ENCODE measurements around the gene GPR22. TPM values are rescaled to one million over a fixed set of nuclear protein-coding genes. Genes with fewer than 3 reads are reported as not detected.

GPR22 gene
- total RNA-seq: 0.04 TPM
- polyA plus RNA-seq (ENCODE audit: insufficient read depth in 1 of 8, insufficient read length in 8 of 8, low replicate concordance in 1 of 8): under 1 TPM in 5 of 8 donors, not detected in 3; 0.10 to 0.15 (median 0.13) TPM
- long read RNA-seq, donor 1: 0 reads
- long read RNA-seq, donor 2: 0 reads
- long read RNA-seq, donor 3: 0 reads
- long read RNA-seq, donor 4: 0 reads
- long read RNA-seq, donor 5: 0 reads
- long read RNA-seq, donor 6: 0 reads
- long read RNA-seq, donor 7, partial matches to known transcripts: 0 of 1 reads
- long read RNA-seq, donor 7, other reads (novel, unspliced or antisense): 0 of 1 reads
- long read RNA-seq, donor 8: 0 reads
- long read RNA-seq, donor 9: 0 reads
- long read RNA-seq, donor 10, partial matches to known transcripts: 0 of 1 reads
- long read RNA-seq, donor 10, other reads (novel, unspliced or antisense): 0 of 1 reads
- long read RNA-seq, donor 11: 0 reads

GRCh38 chr7:107469929-107470328, at the start of gene GPR22:
GPR22 (plus strand) TSS chr7:107470057; CDS start chr7:107474061, 4,004 bp downstream.
- DNase-seq: no peak
- no peaks in the 10 kb centered on the region for H3K27me3 ChIP-seq (ENCODE audit: control insufficient read depth, insufficient read depth, low read length)
- no CpG with 5 or more reads among the region's 4 CpGs for WGBS (ENCODE audit: insufficient coverage)
- H3K4me3 ChIP-seq (ENCODE audit: low read length): no peak within 1 kb of the TSS
- no peak within 1 kb of the TSS for H3K27ac ChIP-seq (ENCODE audit: low read length)
- H3K9me3 ChIP-seq (replicated peaks; ENCODE audit: control insufficient read depth, low read depth, low read length): no peaks in the 10 kb centered on the region
- H3K4me1 ChIP-seq (ENCODE audit: control insufficient read depth, insufficient read depth, low read length): no peaks in the 10 kb centered on the region
- no peaks in the 10 kb centered on the region for H3K36me3 ChIP-seq (ENCODE audit: control insufficient read depth, insufficient read depth, low read length)

- H3K4me3 ChIP-seq (ENCODE audit: low read length): no peak overlapping the region
- no peaks in the 10 kb centered on the region for H3K9me3 ChIP-seq (replicated peaks; ENCODE audit: control insufficient read depth, low read depth, low read length)
- 59% methylated on average over 5 of the region's 5 CpGs for WGBS (ENCODE audit: insufficient coverage)
- H3K27me3 ChIP-seq (ENCODE audit: control insufficient read depth, insufficient read depth, low read length): no peaks in the 10 kb centered on the region
- no peaks in the 10 kb centered on the region for H3K4me1 ChIP-seq (ENCODE audit: control insufficient read depth, insufficient read depth, low read length)
- H3K36me3 ChIP-seq (ENCODE audit: control insufficient read depth, insufficient read depth, low read length): no peaks in the 10 kb centered on the region
- no peak overlapping the region for H3K27ac ChIP-seq (ENCODE audit: low read length)
- no peak for DNase-seq
These were observed 42.4 kb upstream of the GPR22 start for GRCh38 chr7:107427462-107427861.

GRCh38 chr7:107428642-107429041, 41.2 kb upstream of the GPR22 start:
- Histone ChIP-seq H3K27me3 (ENCODE audit: control insufficient read depth, insufficient read depth, low read length) (no peaks in the 10 kb centered on the region), H3K27ac (ENCODE audit: low read length) (no peak overlapping the region), H3K4me1 (ENCODE audit: control insufficient read depth, insufficient read depth, low read length) (no peaks in the 10 kb centered on the region), H3K36me3 (ENCODE audit: control insufficient read depth, insufficient read depth, low read length) (no peaks in the 10 kb centered on the region), H3K4me3 (ENCODE audit: low read length) (no peak overlapping the region), H3K9me3 (replicated peaks; ENCODE audit: control insufficient read depth, low read depth, low read length) (peaks cover 6% of the 10 kb centered on the region)
- no CpG with 5 or more reads among the region's 1 CpG for WGBS (ENCODE audit: insufficient coverage)
- no peak for DNase-seq

- no peaks in the 10 kb centered on the region for H3K4me1 ChIP-seq (ENCODE audit: control insufficient read depth, insufficient read depth, low read length)
- H3K4me3 ChIP-seq (ENCODE audit: low read length): no peak overlapping the region
- DNase-seq: no peak
- no peaks in the 10 kb centered on the region for H3K36me3 ChIP-seq (ENCODE audit: control insufficient read depth, insufficient read depth, low read length)
- no peak overlapping the region for H3K27ac ChIP-seq (ENCODE audit: low read length)
- no peaks in the 10 kb centered on the region for H3K27me3 ChIP-seq (ENCODE audit: control insufficient read depth, insufficient read depth, low read length)
- peaks cover 7% of the 10 kb centered on the region for H3K9me3 ChIP-seq (replicated peaks; ENCODE audit: control insufficient read depth, low read depth, low read length)
These were observed 39.8 kb upstream of the GPR22 start for GRCh38 chr7:107430057-107430456.

GRCh38 chr7:107432261-107432660, 37.6 kb upstream of the GPR22 start:
- Histone ChIP-seq H3K4me3 (ENCODE audit: low read length) (no peak overlapping the region), H3K27ac (ENCODE audit: low read length) (no peak overlapping the region), H3K36me3 (ENCODE audit: control insufficient read depth, insufficient read depth, low read length) (no peaks in the 10 kb centered on the region), H3K4me1 (ENCODE audit: control insufficient read depth, insufficient read depth, low read length) (no peaks in the 10 kb centered on the region), H3K27me3 (ENCODE audit: control insufficient read depth, insufficient read depth, low read length) (no peaks in the 10 kb centered on the region), H3K9me3 (replicated peaks; ENCODE audit: control insufficient read depth, low read depth, low read length) (peaks cover 7% of the 10 kb centered on the region)
- no CpG with 5 or more reads among the region's 1 CpG for WGBS (ENCODE audit: insufficient coverage)
- DNase-seq: no peak

GRCh38 chr7:107435749-107436148, 34.1 kb upstream of the GPR22 start:
- no peaks in the 10 kb centered on the region for H3K36me3 ChIP-seq (ENCODE audit: control insufficient read depth, insufficient read depth, low read length)
- no peak for DNase-seq
- H3K4me1 ChIP-seq (ENCODE audit: control insufficient read depth, insufficient read depth, low read length): no peaks in the 10 kb centered on the region
- peaks cover 7% of the 10 kb centered on the region for H3K9me3 ChIP-seq (replicated peaks; ENCODE audit: control insufficient read depth, low read depth, low read length)
- no peaks in the 10 kb centered on the region for H3K27me3 ChIP-seq (ENCODE audit: control insufficient read depth, insufficient read depth, low read length)
- H3K4me3 ChIP-seq (ENCODE audit: low read length): no peak overlapping the region
- no CpG with 5 or more reads among the region's 1 CpG for WGBS (ENCODE audit: insufficient coverage)
- H3K27ac ChIP-seq (ENCODE audit: low read length): no peak overlapping the region

GRCh38 chr7:107439025-107439424, 30.8 kb upstream of the GPR22 start:
- no peak for DNase-seq
- Histone ChIP-seq H3K9me3 (replicated peaks; ENCODE audit: control insufficient read depth, low read depth, low read length) (no peaks in the 10 kb centered on the region), H3K27ac (ENCODE audit: low read length) (no peak overlapping the region), H3K4me1 (ENCODE audit: control insufficient read depth, insufficient read depth, low read length) (no peaks in the 10 kb centered on the region), H3K27me3 (ENCODE audit: control insufficient read depth, insufficient read depth, low read length) (no peaks in the 10 kb centered on the region), H3K4me3 (ENCODE audit: low read length) (no peak overlapping the region), H3K36me3 (ENCODE audit: control insufficient read depth, insufficient read depth, low read length) (no peaks in the 10 kb centered on the region)
- 93% methylated on average over 3 of the region's 5 CpGs for WGBS (ENCODE audit: insufficient coverage)

GRCh38 chr7:107441581-107442422, 28.1 kb upstream of the GPR22 start:
- H3K36me3 ChIP-seq (ENCODE audit: control insufficient read depth, insufficient read depth, low read length): no peaks in the 10 kb centered on the region
- H3K27ac ChIP-seq (ENCODE audit: low read length): no peak overlapping the region
- no peaks in the 10 kb centered on the region for H3K27me3 ChIP-seq (ENCODE audit: control insufficient read depth, insufficient read depth, low read length)
- no peak overlapping the region for H3K4me3 ChIP-seq (ENCODE audit: low read length)
- no peaks in the 10 kb centered on the region for H3K9me3 ChIP-seq (replicated peaks; ENCODE audit: control insufficient read depth, low read depth, low read length)
- no peak for DNase-seq
- H3K4me1 ChIP-seq (ENCODE audit: control insufficient read depth, insufficient read depth, low read length): no peaks in the 10 kb centered on the region

- no peaks in the 10 kb centered on the region for H3K4me1 ChIP-seq (ENCODE audit: control insufficient read depth, insufficient read depth, low read length)
These were observed 27.2 kb upstream of the GPR22 start for GRCh38 chr7:107442678-107443077.

GRCh38 chr7:107446531-107446930, 23.3 kb upstream of the GPR22 start:
- Histone ChIP-seq H3K9me3 (replicated peaks; ENCODE audit: control insufficient read depth, low read depth, low read length) (no peaks in the 10 kb centered on the region), H3K27me3 (ENCODE audit: control insufficient read depth, insufficient read depth, low read length) (no peaks in the 10 kb centered on the region), H3K4me3 (ENCODE audit: low read length) (no peak overlapping the region), H3K27ac (ENCODE audit: low read length) (no peak overlapping the region), H3K36me3 (ENCODE audit: control insufficient read depth, insufficient read depth, low read length) (peaks cover 2% of the 10 kb centered on the region), H3K4me1 (ENCODE audit: control insufficient read depth, insufficient read depth, low read length) (no peaks in the 10 kb centered on the region)
- no peak for DNase-seq
- WGBS (ENCODE audit: insufficient coverage): 100% methylated on average over 1 of the region's 1 CpG

More at GRCh38 chr7:107442678-107443077, 27.2 kb upstream of the GPR22 start:
- Histone ChIP-seq H3K4me3 (ENCODE audit: low read length) (no peak overlapping the region), H3K27me3 (ENCODE audit: control insufficient read depth, insufficient read depth, low read length) (no peaks in the 10 kb centered on the region), H3K9me3 (replicated peaks; ENCODE audit: control insufficient read depth, low read depth, low read length) (no peaks in the 10 kb centered on the region), H3K36me3 (ENCODE audit: control insufficient read depth, insufficient read depth, low read length) (no peaks in the 10 kb centered on the region), H3K27ac (ENCODE audit: low read length) (no peak overlapping the region)
- no CpG with 5 or more reads among the region's 1 CpG for WGBS (ENCODE audit: insufficient coverage)
- no peak for DNase-seq
